Muscle of back (tissue), 11 donors: Measurements from ENCODE around the gene RPL13A. TPM values are rescaled to one million over a fixed set of nuclear protein-coding genes. Genes with fewer than 3 reads are reported as not detected.

Experiments
- DNase-seq, 3 donors: peaks; one replicate each; pipeline versions ENCODE4 v3.0.0 to v3.0.0-alpha.2; 2013
- polyA plus RNA-seq, 10 donors: library from polyadenylated mRNA; unstranded; fragments of 120-200 nt; gene quantifications; one replicate each; pipeline ENCODE4 v1.2.1, GENCODE V29; 2013; ENCODE audit not compliant: insufficient read length in 10 of 10

RPL13A gene
- polyA plus RNA-seq, 10 donors = 3,542 to 5,037 (median 4,448) TPM

GRCh38 chr19:49475191-49475917, 12.1 kb upstream of the RPL13A start:
- DNase-seq = no peak

GRCh38 chr19:49475995-49476880, 11.2 kb upstream of the RPL13A start:
- DNase-seq = peak in 1 of 3 donors; percentile 71

GRCh38 chr19:49479975-49480628, 7.3 kb upstream of the RPL13A start:
- DNase-seq = no peak

- DNase-seq = no peak
Measured at GRCh38 chr19:49481020-49481683, 6.3 kb upstream of the RPL13A start.

GRCh38 chr19:49486232-49486631, 1.2 kb upstream of the RPL13A start:
- no peak for DNase-seq

GRCh38 chr19:49486710-49487276, 615 bp upstream of the RPL13A start:
- no peak for DNase-seq

GRCh38 chr19:49488046-49488862, 846 bp downstream of the RPL13A start:
- DNase-seq = no peak

- no peak for DNase-seq
Measured at GRCh38 chr19:49488863-49489537, 1.6 kb downstream of the RPL13A start.

- no peak for DNase-seq
Measured at GRCh38 chr19:49489601-49490167, 2.3 kb downstream of the RPL13A start.

GRCh38 chr19:49490287-49491029, 3.0 kb downstream of the RPL13A start:
- DNase-seq = no peak

- no peak for DNase-seq
Measured at GRCh38 chr19:49491030-49491803, 3.8 kb downstream of the RPL13A start.

- DNase-seq = no peak
Measured at GRCh38 chr19:49491804-49492572, 4.6 kb downstream of the RPL13A start.

- no peak for DNase-seq
Measured at GRCh38 chr19:49492573-49493405, 5.4 kb downstream of the RPL13A start.

- DNase-seq = no peak
Measured at GRCh38 chr19:49496574-49497008, 9.2 kb downstream of the RPL13A start.

- peak in 1 of 3 donors; percentile 74 for DNase-seq
Measured at GRCh38 chr19:49497047-49497788, 9.8 kb downstream of the RPL13A start.

- DNase-seq = no peak
Measured at GRCh38 chr19:49497789-49498103, 10.3 kb downstream of the RPL13A start.
